VCaP (cell line): ENCODE results near the gene ARMCX2.
"Not testable (repeated sequence)": the region's sequence is repeated elsewhere in the genome, so short reads cannot be mapped to it uniquely, and the experiment has no call there.

ENCODE experiments used
- H3K27ac ChIP-seq: fragments of 450-650 bp; 2 replicates; pipeline ENCODE4 v1.5.1; 2017
- CTCF ChIP-seq: fragments of 450-650 bp; conservative IDR thresholded peaks from 2 replicates; pipeline ENCODE4 v1.5.1; 2017; ENCODE audit warnings: mild to moderate bottlenecking, moderate library complexity

Gene ARMCX2

DNA sequence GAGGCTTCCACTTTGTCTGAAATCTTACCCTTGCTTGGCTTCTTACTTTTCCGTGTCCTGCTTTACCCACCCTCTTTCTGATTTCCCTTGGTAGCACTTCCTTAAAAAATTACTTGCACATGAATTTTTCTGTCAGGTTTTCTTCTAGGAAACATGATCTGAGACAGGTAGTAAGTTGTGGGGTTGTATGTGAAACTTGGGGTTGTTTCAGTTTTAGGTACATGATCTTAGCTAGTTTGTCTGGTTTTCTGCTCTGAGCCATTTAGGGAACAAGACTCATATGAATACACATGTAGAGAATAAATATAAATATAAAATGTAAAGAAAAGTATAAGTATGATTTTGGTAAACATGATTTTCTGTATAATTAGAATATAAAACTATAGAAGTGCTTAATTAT lies 17.4 kb upstream of the ARMCX2 start:
- no peak for TF ChIP-seq CTCF
- no peak overlapping the region for H3K27ac ChIP-seq

GRCh38 chrX:101676571-101676970 lies 16.9 kb upstream of the ARMCX2 start:
- no peak overlapping the region for H3K27ac ChIP-seq
- TF ChIP-seq CTCF, result no peak

- no peak overlapping the region for H3K27ac ChIP-seq
- no peak for TF ChIP-seq CTCF
These were observed 8.5 kb upstream of the ARMCX2 start for GRCh38 chrX:101668143-101668542.

DNA sequence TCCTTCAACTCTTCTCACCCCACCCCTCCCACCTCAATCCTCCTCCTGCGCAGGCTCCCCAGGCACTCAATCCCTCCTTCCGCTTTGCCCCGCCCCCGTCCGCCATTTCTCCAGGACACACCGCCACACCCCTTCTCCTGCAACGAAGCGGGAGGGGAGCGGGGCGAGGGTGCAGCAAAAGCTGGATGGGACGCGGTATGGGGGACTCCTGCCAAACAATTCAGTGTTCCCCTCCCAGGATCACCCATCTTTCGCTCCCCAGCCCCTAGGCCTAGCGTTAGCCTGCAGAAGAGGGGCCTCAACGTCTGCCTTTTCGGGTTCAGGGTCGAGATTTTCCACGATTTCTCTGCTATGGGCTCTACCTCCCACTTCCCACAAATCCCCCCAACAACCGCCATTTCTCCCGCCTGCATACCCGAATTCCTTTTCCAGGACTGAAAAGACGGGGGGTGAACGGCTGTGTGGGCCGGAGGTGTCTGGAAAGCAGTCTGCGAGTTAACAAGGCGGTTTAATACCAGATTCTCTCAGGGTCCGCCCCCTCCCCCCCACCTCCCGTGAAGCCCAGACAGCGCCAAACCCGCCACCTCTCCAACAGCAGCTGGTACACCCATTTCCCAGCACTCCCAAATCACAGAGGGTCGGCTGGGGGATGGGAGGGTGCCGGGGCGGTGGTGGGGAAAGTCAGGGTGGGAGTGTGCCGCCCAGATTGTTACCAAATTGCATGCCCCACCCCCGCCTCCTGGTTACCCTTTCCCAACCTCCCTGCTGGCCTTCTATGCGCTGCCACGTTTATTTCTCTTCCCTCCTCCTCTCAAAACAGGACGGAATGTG lies 774 bp downstream of the ARMCX2 start:
- H3K27ac ChIP-seq, result peak overlapping the region; percentile 27; the same call in 1 of the 2 replicates
- TF ChIP-seq CTCF, result no peak

DNA sequence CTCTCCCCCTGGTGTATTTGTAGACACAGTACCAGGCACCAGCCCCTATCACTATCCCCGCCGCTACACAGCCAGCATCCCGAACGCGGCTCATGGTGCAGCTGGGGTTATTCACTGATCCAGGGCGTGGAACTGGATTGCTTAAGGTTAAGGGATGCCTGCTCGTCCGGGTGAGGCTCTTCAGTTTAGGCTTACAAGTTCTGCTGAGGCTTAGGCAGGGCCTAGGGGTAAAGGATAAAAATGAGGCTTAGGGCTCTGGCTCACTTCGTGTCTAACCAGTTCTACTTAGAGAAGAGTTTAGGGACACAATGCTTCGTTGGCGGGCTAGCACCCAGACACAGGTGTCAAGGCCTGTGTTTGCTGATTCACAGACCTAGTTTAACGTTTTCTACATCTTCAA lies 2.2 kb downstream of the ARMCX2 start:
- TF ChIP-seq CTCF, result no peak
- H3K27ac ChIP-seq, result no peak overlapping the region

DNA sequence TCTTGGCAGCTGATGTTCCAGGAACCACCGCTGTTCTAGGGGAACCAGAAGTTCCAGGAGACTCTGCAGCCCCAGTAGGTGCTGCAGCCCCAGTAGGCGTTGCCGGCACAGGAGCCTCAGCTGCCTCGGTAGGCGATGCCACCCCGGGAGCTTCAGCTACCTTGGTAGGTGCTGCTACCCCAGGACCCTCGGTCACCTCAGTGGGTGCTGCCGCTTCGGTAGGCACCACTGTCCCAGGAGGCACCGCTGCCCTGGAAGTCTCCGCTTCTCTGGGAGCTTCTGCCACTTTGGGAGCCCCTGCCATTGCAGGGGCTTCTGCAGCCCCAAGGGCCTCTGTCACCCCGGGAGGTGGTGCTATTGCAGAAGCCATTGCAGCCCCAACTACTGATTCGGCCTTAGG lies 2.8 kb downstream of the ARMCX2 start:
- H3K27ac ChIP-seq, result no peak overlapping the region
- no peak for TF ChIP-seq CTCF

DNA sequence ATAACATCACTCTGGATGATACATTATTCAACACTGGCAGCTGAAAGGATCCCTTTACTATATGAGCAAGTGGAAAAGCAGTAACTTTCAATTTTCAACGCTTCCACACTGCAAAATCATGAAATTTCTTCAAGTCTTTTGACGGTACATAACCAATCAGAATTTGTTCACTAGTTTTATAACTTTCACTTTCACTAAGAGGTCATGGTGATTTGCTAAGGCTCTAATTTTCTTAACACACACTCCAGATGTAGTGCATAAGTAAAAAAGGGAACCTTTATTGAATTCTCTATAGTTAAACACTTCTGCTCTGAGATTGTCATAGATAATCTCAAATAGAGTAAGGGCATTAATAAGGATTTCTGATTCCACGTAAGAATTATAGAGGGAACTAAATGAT lies 4.1 kb downstream of the ARMCX2 start:
- H3K27ac ChIP-seq, result no peak overlapping the region
- TF ChIP-seq CTCF, result no peak

- H3K27ac ChIP-seq, result not testable (repeated sequence)
These were observed 11.9 kb downstream of the ARMCX2 start for GRCh38 chrX:101647716-101648115.
